Neural progenitor cell (in vitro differentiated cells): ENCODE data around the gene TMEM164.

Source experiments
- EZH2 ChIP-seq: fragments of 200-600 bp; sonication (generic); IDR thresholded peaks from 2 replicates; pipeline ENCODE4 v1.6.1; 2017; ENCODE audit warnings: antibody characterized with exemption, mild to moderate bottlenecking, moderate library complexity
- TF ChIP-seq, protein P1 (sequence below): fragments of 200-600 bp; sonication (generic); IDR thresholded peaks from 2 replicates; pipeline ENCODE4 v1.5.1; 2017; ENCODE audit warnings: antibody characterized with exemption, mild to moderate bottlenecking

GRCh38 chrX:110213183-110213582 is 210.3 kb downstream of the TMEM164 start:
- TF ChIP-seq EZH2: no peak
- TF ChIP-seq, protein P1, sequence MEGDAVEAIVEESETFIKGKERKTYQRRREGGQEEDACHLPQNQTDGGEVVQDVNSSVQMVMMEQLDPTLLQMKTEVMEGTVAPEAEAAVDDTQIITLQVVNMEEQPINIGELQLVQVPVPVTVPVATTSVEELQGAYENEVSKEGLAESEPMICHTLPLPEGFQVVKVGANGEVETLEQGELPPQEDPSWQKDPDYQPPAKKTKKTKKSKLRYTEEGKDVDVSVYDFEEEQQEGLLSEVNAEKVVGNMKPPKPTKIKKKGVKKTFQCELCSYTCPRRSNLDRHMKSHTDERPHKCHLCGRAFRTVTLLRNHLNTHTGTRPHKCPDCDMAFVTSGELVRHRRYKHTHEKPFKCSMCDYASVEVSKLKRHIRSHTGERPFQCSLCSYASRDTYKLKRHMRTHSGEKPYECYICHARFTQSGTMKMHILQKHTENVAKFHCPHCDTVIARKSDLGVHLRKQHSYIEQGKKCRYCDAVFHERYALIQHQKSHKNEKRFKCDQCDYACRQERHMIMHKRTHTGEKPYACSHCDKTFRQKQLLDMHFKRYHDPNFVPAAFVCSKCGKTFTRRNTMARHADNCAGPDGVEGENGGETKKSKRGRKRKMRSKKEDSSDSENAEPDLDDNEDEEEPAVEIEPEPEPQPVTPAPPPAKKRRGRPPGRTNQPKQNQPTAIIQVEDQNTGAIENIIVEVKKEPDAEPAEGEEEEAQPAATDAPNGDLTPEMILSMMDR: no peak
